Adipose tissue (tissue), 3 donors: ENCODE data around the gene NAA80. TPM values are rescaled to one million over a fixed set of nuclear protein-coding genes. Genes with fewer than 3 reads are reported as not detected.
"Not testable (repeated sequence)": the region's sequence is repeated elsewhere in the genome, so short reads cannot be mapped to it uniquely, and the experiment has no call there.

Experiments
- H3K27ac ChIP-seq: one replicate; pipeline ENCODE4 v1.5.1; 2013; ENCODE audit warnings: low read depth, low read length
- WGBS, 3 donors: extraction: QIAGEN DNeasy Blood & Tissue Kit; methylation state at CpG; one replicate each; pipeline ENCODE4 v1.1.7; 2013; 5-methylcytosine and 5-hydroxymethylcytosine counted together
- polyA plus RNA-seq, 3 donors: library from polyadenylated mRNA; stranded (reverse); fragments of 200-250 nt; gene quantifications; one replicate each; pipeline ENCODE4 v1.2.3, GENCODE V29; 2013
- donor health status: healthy with polysubstance abuse.
- donor health status: Bipolar disorder and iron deficiency.
- donor health status: healthy.

The NAA80 gene
- polyA plus RNA-seq, 3 donors: 7.0 to 14.4 (median 7.6) TPM

- WGBS, 3 donors: 47 to 55% (median 53%) methylated on average over 7 of the region's 7 CpGs
Observed at GRCh38 chr3:50266836-50267235, 32.4 kb downstream of the NAA80 start.

DNA sequence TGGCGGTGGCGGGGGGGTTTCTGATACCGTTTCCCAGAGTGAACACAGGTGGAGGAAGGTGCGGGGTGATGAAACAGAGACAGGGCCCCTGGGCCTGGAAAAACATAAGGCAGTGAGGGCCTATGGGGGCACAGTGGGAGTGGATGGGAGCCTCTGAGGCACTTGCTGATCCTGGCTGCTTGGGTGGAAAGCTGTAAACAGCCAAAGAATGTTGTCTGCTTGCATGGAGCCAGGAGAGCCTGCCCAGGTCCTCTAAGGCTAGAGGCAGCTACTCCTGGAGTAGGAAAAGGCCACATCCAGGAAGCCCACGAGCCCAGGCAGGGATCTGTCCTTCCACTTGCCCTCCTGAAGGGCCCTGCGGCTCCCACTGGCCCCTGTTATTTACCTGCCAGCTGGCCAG is 33.2 kb downstream of the NAA80 start:
- 72 to 84% (median 81%) methylated on average over 6 of the region's 6 CpGs for WGBS, 3 donors
- H3K27ac ChIP-seq: no peak overlapping the region

More at GRCh38 chr3:50266836-50267235, 32.4 kb downstream of the NAA80 start:
- peak overlapping the region; percentile 29 for H3K27ac ChIP-seq

GRCh38 chr3:50265571-50265970 is 33.6 kb downstream of the NAA80 start:
- H3K27ac ChIP-seq: no peak overlapping the region
- WGBS, 3 donors: 58 to 75% (median 67%) methylated on average over 1 of the region's 1 CpG

- 62 to 69% (median 67%) methylated on average over 7 of the region's 7 CpGs for WGBS, 3 donors
- H3K27ac ChIP-seq: no peak overlapping the region
Observed at GRCh38 chr3:50264964-50265485, 34.2 kb downstream of the NAA80 start.

DNA sequence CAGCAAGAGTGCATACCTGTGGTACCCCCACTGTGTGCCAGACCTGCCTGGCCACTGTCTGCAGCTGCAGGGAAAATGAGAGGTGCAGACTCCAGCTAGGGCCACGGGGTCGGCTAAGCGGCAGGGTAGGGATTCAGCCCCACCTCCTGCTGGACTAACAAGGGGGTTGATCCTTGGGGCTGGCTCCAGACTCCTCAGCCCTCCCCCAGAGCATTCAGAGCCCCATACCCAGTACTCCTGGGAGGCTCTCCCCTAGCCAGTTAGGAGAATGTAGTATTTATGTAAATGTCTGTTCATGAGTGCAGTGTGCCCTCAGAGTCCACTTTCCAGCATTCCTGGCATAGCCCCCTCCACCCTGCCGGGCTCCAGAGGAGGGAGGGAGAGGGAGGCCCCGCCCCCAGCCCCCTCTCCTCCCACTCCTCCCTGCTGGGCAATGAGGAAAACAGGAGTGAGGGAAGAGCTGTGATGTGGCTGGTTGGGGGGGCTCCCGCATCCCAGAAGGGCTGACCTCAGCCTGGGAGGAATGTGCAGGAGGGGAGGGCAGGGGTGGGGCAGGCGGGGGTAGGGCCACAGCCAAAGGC is 34.7 kb downstream of the NAA80 start:
- H3K27ac ChIP-seq: no peak overlapping the region
- 41 to 51% (median 44%) methylated on average over 7 of the region's 7 CpGs for WGBS, 3 donors

GRCh38 chr3:50263478-50264382 is 35.5 kb downstream of the NAA80 start:
- WGBS, 3 donors: 61 to 71% (median 64%) methylated on average over 6 of the region's 6 CpGs
- no peak overlapping the region for H3K27ac ChIP-seq

GRCh38 chr3:50262778-50263177 is 36.4 kb downstream of the NAA80 start:
- H3K27ac ChIP-seq: no peak overlapping the region
- 76 to 87% (median 85%) methylated on average over 7 of the region's 7 CpGs for WGBS, 3 donors

- H3K27ac ChIP-seq: not testable (repeated sequence)
- 96 to 99% (median 97%) methylated on average over 4 of the region's 4 CpGs for WGBS, 3 donors
Observed at GRCh38 chr3:50262200-50262599, 37.0 kb downstream of the NAA80 start.

DNA sequence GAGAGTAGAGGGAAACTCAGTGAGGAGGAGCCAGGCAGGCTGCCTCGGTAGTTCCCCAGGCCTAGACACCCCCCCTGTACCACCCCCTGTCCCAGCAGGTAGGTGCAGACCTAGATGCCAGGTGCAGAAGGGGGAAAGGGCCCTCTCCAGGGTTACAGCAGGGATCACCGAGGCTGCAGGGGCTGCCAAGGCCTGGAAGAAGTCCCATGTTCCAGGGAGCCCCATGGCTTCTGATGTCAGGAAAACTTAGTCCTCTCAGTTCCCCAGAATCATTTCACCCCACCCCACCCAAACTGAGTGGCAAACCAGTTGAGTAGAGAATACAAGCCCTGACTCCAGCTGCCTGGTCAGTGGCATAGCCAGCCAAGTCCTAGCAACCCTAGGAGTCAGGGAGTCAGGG is 37.7 kb downstream of the NAA80 start:
- 53 to 77% (median 74%) methylated on average over 2 of the region's 2 CpGs for WGBS, 3 donors
- no peak overlapping the region for H3K27ac ChIP-seq

DNA sequence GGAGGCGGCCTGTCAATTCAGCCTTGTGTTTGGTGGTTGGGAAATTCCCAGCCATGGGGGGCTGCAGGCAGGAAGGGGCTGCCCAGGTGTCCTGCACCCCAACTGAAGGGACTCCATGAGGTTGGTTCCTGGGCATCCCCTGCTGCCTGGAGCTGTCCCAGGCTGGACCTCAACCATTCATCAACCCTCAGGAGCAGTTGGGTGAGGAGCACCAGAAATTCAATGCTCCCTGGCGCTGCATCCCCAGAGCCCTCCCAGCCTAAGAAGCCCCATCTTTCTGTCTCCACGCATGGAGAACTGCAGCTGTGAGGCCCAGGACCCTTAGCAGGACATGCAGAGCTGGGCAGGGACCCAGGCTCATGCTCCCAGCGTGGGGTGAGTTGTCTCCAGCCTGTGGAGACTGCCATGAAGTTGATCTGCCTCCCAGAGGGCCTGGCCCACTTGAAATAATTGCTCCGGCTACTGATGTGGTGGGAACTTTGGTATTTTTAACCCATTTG is 38.2 kb downstream of the NAA80 start:
- H3K27ac ChIP-seq: peak overlapping the region; percentile 80
- 69 to 79% (median 74%) methylated on average over 5 of the region's 5 CpGs for WGBS, 3 donors

- 1% methylated on average over 48 to 70 of the region's 70 CpGs for WGBS, 3 donors
- peak overlapping the region; percentile 80 for H3K27ac ChIP-seq
Observed at GRCh38 chr3:50260027-50260941, 38.9 kb downstream of the NAA80 start.

- no peak overlapping the region for H3K27ac ChIP-seq
- WGBS, 3 donors: 50 to 61% (median 59%) methylated on average over 18 of the region's 18 CpGs
Observed at GRCh38 chr3:50259432-50260026, 39.7 kb downstream of the NAA80 start.

- WGBS, 3 donors: 80 to 84% (median 83%) methylated on average over 16 of the region's 16 CpGs
- H3K27ac ChIP-seq: no peak overlapping the region
Observed at GRCh38 chr3:50258979-50259378, 40.2 kb downstream of the NAA80 start.

- WGBS, 3 donors: 85 to 86% (median 86%) methylated on average over 15 to 17 of the region's 17 CpGs
- no peak overlapping the region for H3K27ac ChIP-seq
Observed at GRCh38 chr3:50258029-50258680, 41.0 kb downstream of the NAA80 start.

DNA sequence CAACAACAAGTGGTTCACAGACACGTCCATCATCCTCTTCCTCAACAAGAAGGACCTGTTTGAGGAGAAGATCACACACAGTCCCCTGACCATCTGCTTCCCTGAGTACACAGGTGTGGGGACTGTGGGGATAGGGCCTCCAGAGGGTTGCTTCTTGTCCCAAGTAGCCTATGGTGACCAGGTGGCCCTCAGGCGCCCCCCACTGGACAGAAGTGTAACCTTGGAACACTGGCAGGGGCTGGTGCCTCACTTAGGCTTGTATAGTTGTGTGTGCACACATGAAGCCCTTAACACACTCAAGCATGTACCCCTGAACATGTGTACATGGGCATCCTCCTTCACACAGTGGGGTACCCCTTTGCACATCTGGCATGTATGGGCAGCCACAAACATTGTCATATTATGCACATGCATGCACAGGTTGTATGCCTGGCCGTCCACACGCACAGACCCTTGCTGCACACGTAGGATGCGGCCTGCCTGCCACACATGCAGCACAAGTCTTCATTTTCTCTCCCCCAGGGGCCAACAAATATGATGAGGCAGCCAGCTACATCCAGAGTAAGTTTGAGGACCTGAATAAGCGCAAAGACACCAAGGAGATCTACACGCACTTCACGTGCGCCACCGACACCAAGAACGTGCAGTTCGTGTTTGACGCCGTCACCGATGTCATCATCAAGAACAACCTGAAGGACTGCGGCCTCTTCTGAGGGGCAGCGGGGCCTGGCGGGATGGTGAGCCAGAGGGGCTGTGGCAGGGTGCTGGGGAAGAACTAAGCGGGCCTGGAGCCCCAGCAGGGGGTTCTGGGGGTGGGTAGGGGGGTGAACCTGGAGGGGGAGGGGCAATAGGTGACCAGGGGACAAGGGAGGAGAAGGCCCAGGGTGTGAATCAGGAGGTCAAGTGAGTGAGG is 42.0 kb downstream of the NAA80 start:
- no peak overlapping the region for H3K27ac ChIP-seq
- WGBS, 3 donors: 91% methylated on average over 20 of the region's 20 CpGs

DNA sequence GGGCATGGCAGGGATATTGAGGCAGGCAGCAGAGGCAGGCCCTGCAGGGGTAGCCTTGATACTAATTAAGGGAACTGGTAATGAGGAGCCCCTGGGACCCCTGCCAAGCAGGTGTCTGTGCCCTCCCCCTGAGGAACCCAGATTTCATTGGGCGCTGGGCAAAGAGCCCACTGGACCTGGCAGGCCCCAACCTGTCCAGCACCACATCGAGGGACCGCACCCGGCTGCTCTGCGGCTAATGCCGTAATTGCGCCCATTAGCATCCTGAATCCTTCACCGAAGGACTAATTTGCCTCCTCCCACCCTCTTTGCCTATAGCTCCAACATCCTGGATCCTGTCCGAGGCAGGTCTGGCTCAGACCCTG is 44.0 kb downstream of the NAA80 start:
- 74 to 93% (median 83%) methylated on average over 9 of the region's 9 CpGs for WGBS, 3 donors
- no peak overlapping the region for H3K27ac ChIP-seq
